GM12875 (cell line): ENCODE data around the gene PDHA2.

Experiments used
- H3K4me3 ChIP-seq: one replicate; pipeline ENCODE4 v1.5.1; 2011; ENCODE audit warnings: low read depth, low read length, control low read depth
- TF ChIP-seq, protein P1 (sequence below): IDR thresholded peaks from 2 replicates; pipeline ENCODE4 v1.5.1; 2011; ENCODE audit warnings: low read depth, mild to moderate bottlenecking, control low read depth, inconsistent platforms, low read length, moderate library complexity, borderline replicate concordance; ENCODE audit not compliant: insufficient read depth

Gene PDHA2

DNA sequence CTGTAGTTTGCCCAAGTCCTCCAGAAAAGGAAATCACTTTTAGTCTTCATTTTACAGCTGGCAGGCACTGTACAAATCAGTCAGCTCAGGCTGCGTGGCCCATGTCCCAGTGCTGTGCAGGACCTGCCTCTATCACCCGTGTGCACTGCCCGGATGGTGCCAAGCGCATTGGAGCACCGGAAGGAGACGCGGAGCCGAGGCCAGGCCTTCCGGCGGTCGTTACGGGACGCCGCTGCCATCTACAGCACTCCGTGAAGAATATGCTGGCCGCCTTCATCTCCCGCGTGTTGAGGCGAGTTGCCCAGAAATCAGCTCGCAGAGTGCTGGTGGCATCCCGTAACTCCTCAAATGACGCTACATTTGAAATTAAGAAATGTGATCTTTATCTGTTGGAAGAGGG, at the start of gene PDHA2:
TSS of gene PDHA2 (plus strand) at position 203 of the 400 bp plus-strand sequence. CDS start at position 261, 58 bp downstream.
- TF ChIP-seq, protein P1, sequence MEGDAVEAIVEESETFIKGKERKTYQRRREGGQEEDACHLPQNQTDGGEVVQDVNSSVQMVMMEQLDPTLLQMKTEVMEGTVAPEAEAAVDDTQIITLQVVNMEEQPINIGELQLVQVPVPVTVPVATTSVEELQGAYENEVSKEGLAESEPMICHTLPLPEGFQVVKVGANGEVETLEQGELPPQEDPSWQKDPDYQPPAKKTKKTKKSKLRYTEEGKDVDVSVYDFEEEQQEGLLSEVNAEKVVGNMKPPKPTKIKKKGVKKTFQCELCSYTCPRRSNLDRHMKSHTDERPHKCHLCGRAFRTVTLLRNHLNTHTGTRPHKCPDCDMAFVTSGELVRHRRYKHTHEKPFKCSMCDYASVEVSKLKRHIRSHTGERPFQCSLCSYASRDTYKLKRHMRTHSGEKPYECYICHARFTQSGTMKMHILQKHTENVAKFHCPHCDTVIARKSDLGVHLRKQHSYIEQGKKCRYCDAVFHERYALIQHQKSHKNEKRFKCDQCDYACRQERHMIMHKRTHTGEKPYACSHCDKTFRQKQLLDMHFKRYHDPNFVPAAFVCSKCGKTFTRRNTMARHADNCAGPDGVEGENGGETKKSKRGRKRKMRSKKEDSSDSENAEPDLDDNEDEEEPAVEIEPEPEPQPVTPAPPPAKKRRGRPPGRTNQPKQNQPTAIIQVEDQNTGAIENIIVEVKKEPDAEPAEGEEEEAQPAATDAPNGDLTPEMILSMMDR: no peak
- no peak within 1 kb of the TSS for H3K4me3 ChIP-seq

DNA sequence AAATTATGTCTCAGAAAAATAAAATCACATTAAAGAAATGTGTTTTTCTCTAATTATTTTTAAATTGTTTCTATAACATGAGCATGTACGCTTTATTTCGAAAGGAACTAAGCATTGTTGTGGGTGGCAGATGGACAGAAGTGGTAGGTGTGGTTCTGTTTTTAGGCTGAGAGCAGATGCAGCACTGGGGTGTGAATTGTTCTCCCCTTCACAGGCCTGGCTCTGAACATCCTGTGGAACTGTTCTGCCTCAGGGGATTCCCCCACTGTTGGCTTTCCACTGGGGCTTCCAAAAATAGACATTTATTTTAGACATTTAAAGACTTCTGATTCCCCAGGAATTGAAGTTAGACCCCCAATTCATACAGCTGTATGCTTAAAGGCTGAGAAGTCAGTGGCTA, 41.9 kb upstream of the PDHA2 start:
- TF ChIP-seq, protein P1: no peak
- H3K4me3 ChIP-seq: no peak overlapping the region

DNA sequence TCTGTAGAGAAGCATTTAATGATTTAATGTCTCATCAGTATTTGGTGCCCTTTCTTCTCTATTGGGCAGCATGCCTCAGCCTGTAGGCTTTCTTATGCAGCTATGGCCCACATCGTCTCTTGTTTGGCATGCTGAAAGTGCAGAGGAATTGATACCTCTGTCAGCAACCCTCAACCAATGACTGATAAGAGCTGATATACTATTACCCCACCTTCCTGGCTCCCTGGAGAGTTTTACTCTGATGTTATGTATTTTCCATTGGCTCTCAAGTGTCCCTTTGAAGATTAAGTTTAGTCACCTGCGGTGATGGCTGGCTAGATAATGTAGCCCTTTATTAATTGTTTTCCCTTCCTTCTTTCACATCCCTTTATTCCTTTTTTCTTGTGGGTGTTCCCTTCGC, 41.2 kb upstream of the PDHA2 start:
- no peak overlapping the region for H3K4me3 ChIP-seq
- TF ChIP-seq, protein P1: no peak

DNA sequence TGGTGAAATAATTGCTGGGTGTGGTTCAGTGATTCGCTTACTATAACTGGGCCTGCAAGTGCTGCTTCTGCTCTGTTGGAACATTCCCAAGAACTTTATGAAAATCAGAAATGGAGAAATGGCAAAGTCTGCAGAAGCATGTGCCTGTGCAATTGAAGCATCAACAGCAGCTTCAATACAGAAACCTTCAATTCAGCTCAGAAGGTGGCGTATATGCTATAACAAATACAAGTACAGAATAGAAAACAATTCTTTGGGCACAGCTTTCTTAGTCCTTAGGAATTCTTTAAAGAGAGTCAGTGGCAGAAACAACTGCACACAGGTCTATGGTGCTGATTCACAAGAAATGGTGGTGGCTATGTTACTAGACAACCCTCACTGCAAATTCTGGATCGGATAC, 18.0 kb upstream of the PDHA2 start:
- TF ChIP-seq, protein P1: no peak
- H3K4me3 ChIP-seq: no peak overlapping the region

DNA sequence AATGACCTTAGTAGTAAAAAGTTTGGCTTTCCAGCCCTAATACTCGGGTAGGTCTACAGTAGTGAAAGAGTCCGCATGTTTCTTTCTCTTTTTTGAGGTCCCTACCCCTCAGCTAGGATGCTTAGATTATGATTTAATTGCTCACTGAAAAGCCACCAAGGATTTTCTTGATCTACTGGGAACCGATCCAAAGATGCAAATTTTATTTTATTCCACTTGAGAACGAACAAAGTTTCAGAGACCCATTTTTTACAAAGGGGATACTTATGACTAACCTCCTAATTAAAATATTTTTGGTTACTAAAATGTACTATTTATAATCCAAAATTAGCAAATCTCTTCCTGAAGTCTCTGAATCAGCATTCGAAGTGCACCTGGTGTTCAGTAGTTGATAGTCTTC, 14.3 kb upstream of the PDHA2 start:
- H3K4me3 ChIP-seq: no peak overlapping the region
- TF ChIP-seq, protein P1: no peak

DNA sequence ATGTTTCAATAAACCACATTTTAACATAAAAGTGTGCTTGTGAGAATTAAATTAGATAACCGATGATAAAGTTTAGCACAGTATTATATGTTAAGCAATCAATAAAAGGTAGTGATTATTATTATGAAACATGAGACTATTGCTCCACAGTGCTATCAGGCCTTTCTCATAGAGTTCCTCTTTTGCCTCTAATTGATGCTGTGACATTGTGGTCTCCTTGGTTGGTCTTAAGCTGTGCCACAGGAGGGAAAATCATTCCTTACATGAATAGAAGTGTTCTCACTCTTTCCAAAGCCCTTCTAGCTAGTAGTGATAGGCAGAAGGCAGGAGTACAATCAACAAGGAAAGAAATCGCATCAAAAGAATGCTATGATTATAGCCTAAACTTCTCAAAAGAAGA, 9.2 kb upstream of the PDHA2 start:
- H3K4me3 ChIP-seq: no peak overlapping the region
- TF ChIP-seq, protein P1: no peak

DNA sequence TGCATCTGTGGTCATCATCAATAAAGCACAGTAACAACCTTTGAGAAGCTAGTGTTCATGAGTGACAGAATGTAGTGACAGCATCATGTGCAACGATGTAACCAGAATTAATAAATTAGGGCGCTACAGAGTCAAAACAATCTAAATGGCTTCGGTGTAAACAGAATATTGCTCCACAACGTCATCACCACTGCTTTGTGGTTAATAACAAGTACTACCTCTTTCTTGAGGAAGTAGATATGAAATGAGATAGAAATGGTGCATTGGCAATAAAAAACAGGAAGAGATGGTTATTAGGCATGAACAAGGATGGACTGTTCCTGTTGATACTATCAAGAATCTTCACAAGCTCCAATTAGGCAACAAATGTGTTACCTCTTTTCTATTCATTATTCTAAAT, 8.7 kb upstream of the PDHA2 start:
- no peak overlapping the region for H3K4me3 ChIP-seq
- TF ChIP-seq, protein P1: no peak
